ENCODE measurements around the gene HPGDS. TPM values are rescaled to one million over a fixed set of nuclear protein-coding genes. Genes with fewer than 3 reads are reported as not detected.
"Not testable (repeated sequence)": the region's sequence is repeated elsewhere in the genome, so short reads cannot be mapped to it uniquely, and the experiment has no call there.

Gene HPGDS
- total RNA-seq, 1 donor from 2014 or later: not detected

GRCh38 chr4:94332983-94333590 is 9.5 kb downstream of the HPGDS start:
- peaks cover 3% of the 10 kb centered on the region for H3K27me3 Mint-ChIP-seq (ENCODE audit: low read depth)
- no peaks in the 10 kb centered on the region for H3K9me3 Mint-ChIP-seq (ENCODE audit: low read depth)
- TF ChIP-seq, protein P1, sequence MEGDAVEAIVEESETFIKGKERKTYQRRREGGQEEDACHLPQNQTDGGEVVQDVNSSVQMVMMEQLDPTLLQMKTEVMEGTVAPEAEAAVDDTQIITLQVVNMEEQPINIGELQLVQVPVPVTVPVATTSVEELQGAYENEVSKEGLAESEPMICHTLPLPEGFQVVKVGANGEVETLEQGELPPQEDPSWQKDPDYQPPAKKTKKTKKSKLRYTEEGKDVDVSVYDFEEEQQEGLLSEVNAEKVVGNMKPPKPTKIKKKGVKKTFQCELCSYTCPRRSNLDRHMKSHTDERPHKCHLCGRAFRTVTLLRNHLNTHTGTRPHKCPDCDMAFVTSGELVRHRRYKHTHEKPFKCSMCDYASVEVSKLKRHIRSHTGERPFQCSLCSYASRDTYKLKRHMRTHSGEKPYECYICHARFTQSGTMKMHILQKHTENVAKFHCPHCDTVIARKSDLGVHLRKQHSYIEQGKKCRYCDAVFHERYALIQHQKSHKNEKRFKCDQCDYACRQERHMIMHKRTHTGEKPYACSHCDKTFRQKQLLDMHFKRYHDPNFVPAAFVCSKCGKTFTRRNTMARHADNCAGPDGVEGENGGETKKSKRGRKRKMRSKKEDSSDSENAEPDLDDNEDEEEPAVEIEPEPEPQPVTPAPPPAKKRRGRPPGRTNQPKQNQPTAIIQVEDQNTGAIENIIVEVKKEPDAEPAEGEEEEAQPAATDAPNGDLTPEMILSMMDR (IDR thresholded peaks at IDR 0.05): peak; percentile 69
- no peak for DNase-seq (ENCODE audit: low spot score)
- H3K4me3 Mint-ChIP-seq (ENCODE audit: unreplicated experiment): no peak overlapping the region
- H3K36me3 Mint-ChIP-seq (ENCODE audit: low read depth): peaks cover 3% of the 10 kb centered on the region
- H3K27ac Mint-ChIP-seq (ENCODE audit: unreplicated experiment): no peak overlapping the region
- peaks cover 9% of the 10 kb centered on the region for H3K4me1 Mint-ChIP-seq (ENCODE audit: low read depth)

DNA sequence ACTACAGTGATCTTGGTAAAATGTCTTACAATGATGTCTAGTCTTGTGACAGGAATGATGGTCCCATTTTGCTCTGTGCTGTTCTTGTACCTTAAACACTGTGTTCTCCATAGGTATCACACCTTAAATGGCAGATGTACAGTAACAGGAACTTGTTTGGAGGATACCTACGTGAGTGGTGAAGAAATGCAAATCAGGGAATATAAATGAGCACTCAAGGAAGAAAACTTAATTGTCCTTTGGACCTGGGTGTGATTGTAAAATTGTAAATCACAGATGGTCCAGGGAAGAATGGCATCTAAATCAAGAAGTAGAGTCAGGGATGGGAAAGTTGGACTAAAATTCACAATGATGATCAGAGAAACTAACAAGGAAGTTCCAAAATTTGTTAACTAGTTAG is 12.7 kb downstream of the HPGDS start:
- Mint-ChIP-seq H3K4me3 (ENCODE audit: unreplicated experiment) (no peak overlapping the region), H3K9me3 (ENCODE audit: low read depth) (peaks cover 16% of the 10 kb centered on the region), H3K27ac (ENCODE audit: unreplicated experiment) (no peak overlapping the region), H3K4me1 (ENCODE audit: low read depth) (peaks cover 9% of the 10 kb centered on the region), H3K36me3 (ENCODE audit: low read depth) (peaks cover 13% of the 10 kb centered on the region), H3K27me3 (ENCODE audit: low read depth) (peaks cover 3% of the 10 kb centered on the region)
- TF ChIP-seq, protein P1 (IDR thresholded peaks at IDR 0.05): no peak
- DNase-seq (ENCODE audit: low spot score): no peak

GRCh38 chr4:94325835-94326234 is 16.8 kb downstream of the HPGDS start:
- DNase-seq (ENCODE audit: low spot score): no peak
- Mint-ChIP-seq H3K27ac (ENCODE audit: unreplicated experiment) (no peak overlapping the region), H3K27me3 (ENCODE audit: low read depth) (peaks cover 19% of the 10 kb centered on the region), H3K4me1 (ENCODE audit: low read depth) (no peaks in the 10 kb centered on the region), H3K36me3 (ENCODE audit: low read depth) (peaks cover 23% of the 10 kb centered on the region), H3K4me3 (ENCODE audit: unreplicated experiment) (no peak overlapping the region), H3K9me3 (ENCODE audit: low read depth) (peaks cover 46% of the 10 kb centered on the region)
- TF ChIP-seq, protein P1 (IDR thresholded peaks at IDR 0.05): no peak

DNA sequence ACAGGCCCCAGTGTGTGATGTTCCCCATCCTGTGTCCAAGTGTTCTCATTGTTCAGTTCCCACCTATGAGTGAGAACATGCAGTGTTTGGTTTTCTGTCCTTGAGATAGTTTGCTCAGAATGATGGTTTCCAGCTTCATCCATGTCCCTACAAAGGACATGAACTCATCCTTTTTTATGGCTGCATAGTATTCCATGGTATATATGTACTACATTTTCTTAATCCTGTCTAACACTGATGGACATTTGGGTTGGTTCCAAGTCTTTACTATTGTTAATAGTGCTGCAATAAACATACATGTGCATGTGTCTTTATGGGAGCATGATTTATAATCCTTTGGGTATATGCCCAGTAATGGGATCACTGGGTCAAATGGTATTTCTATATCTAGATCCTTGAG is 22.7 kb downstream of the HPGDS start:
- Mint-ChIP-seq H3K9me3 (ENCODE audit: low read depth) (peaks cover 40% of the 10 kb centered on the region), H3K36me3 (ENCODE audit: low read depth) (peaks cover 14% of the 10 kb centered on the region), H3K27me3 (ENCODE audit: low read depth) (peaks cover 24% of the 10 kb centered on the region)
- DNase-seq (ENCODE audit: low spot score); H3K4me1 Mint-ChIP-seq (ENCODE audit: low read depth); H3K27ac Mint-ChIP-seq (ENCODE audit: unreplicated experiment); H3K4me3 Mint-ChIP-seq (ENCODE audit: unreplicated experiment): not testable (repeated sequence)

- TF ChIP-seq, protein P1 (IDR thresholded peaks at IDR 0.05): no peak
- Mint-ChIP-seq H3K27me3 (ENCODE audit: low read depth) (no peaks in the 10 kb centered on the region), H3K9me3 (ENCODE audit: low read depth) (peaks cover 7% of the 10 kb centered on the region), H3K36me3 (ENCODE audit: low read depth) (peaks cover 5% of the 10 kb centered on the region), H3K4me1 (ENCODE audit: low read depth) (peaks cover 17% of the 10 kb centered on the region), H3K27ac (ENCODE audit: unreplicated experiment) (no peak overlapping the region), H3K4me3 (ENCODE audit: unreplicated experiment) (no peak overlapping the region)
- DNase-seq (ENCODE audit: low spot score): no peak
Measured at GRCh38 chr4:94307231-94307871, 35.3 kb downstream of the HPGDS start.

GRCh38 chr4:94306713-94307112 is 35.9 kb downstream of the HPGDS start:
- Mint-ChIP-seq H3K27me3 (ENCODE audit: low read depth) (no peaks in the 10 kb centered on the region), H3K4me1 (ENCODE audit: low read depth) (peaks cover 17% of the 10 kb centered on the region), H3K4me3 (ENCODE audit: unreplicated experiment) (no peak overlapping the region), H3K9me3 (ENCODE audit: low read depth) (peaks cover 5% of the 10 kb centered on the region), H3K36me3 (ENCODE audit: low read depth) (peaks cover 3% of the 10 kb centered on the region), H3K27ac (ENCODE audit: unreplicated experiment) (no peak overlapping the region)
- no peak for DNase-seq (ENCODE audit: low spot score)
- TF ChIP-seq, protein P1 (IDR thresholded peaks at IDR 0.05): no peak
